Activated CD4-positive, alpha-beta T cell treated with anti-CD3 and anti-CD28 coated beads, Interleukin-2, Interleukin-6, amounts not matched to agents 100 ng/mL and 50 ng/mL, durations not matched to agents 16 hours and 8 hours (primary cell): ENCODE results near the gene CTCFL.
"Not testable (repeated sequence)": the region's sequence is repeated elsewhere in the genome, so short reads cannot be mapped to it uniquely, and the experiment has no call there.

Experiments
- DNase-seq: peaks from one replicate; pipeline ENCODE4 v3.0.0-alpha.2; 2020

The CTCFL gene

GRCh38 chr20:57536771-57537724, 12.1 kb upstream of the CTCFL start:
- no peak for DNase-seq

DNA sequence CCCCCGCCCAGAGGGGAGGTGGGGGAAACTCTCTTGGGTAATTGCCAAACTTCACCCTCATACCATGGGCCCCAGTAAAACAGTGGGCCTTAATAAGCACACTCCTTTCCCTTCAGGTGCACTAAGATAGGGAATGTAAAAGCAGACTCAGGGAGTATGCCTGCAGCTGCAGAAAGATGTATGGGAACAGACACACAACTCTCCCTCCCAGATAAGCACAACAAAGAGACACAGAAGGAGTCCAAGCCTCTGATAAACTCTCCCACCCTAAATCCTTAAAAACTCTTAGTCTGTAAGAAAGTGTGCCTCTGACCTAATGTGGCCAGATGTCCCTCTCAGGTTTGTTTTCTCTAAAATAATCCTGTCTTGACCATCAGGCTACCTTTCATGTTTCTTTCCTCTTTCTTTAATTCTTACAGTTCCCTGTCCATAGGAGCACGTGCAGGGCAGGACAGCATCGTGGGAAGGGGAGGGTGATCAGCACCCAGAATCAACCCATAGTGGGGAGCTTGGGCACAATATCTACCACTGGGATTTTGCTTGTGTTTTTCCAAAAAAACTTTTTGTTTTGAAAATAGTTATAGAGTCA, 11.3 kb upstream of the CTCFL start:
- DNase-seq: no peak

DNA sequence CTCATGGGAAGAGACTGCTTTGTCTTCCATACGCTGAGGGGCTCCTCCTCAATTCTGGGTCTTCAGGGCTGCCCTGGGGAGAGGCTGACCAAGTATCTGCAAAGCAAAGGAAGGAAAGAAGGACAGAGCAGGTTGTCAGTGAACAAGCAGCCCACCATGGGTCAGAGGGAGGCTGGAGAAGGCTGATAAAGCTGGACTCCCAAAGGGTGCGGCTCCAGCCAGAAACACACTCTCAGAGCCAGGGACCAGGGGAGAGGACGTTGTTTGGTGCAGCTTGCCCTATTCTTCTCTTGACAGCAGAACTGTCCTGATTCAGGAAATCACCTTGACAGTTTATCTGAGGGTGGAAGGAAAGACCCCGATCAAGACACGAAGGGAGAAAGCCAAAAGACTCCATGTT, 10.4 kb upstream of the CTCFL start:
- DNase-seq: no peak

- no peak for DNase-seq
Measured at GRCh38 chr20:57532104-57532503, 7.2 kb upstream of the CTCFL start.

- no peak for DNase-seq
Measured at GRCh38 chr20:57530327-57530981, 5.5 kb upstream of the CTCFL start.

DNA sequence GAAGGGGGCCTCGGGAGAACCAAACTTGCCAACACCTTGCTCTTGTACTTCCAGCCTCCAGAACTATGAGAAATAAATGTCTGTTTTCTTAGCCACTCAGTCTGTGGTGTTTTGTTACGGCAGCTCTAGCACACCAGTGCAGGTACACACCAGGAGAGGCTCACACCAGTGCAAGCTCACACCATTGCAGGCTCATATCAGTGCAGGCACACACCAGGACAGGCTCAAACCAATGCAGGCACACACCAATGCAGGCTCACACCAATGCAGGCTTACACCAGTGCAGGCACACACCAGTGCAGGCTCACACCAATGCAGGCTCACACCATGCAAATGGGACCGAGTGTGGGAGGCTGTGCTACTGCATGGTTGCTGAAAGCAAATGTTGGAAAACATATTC, 4.9 kb upstream of the CTCFL start:
- DNase-seq: no peak

- DNase-seq: no peak
Measured at GRCh38 chr20:57529160-57529585, 4.2 kb upstream of the CTCFL start.

DNA sequence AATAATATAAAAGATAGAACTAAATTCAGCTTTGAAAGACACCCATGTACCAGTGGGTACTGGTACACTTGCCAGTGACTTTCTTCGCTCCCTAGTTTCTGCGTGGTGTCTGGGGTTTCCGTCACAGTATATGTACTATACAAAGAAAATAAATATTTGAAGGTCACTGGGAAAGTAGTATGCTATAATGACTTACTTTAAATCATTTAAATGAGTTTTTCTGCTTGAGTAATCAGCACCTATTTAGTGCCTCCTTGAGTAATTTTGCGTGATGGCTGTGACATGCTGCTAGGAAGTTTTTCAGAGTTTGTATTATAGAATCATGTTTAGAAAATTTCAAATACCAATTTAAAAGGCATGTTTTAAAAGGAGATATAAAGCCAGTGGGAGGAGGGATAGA, 3.2 kb upstream of the CTCFL start:
- no peak for DNase-seq

- no peak for DNase-seq
Measured at GRCh38 chr20:57527728-57528127, 2.8 kb upstream of the CTCFL start.

GRCh38 chr20:57526885-57527460, 2.0 kb upstream of the CTCFL start:
- no peak for DNase-seq

DNA sequence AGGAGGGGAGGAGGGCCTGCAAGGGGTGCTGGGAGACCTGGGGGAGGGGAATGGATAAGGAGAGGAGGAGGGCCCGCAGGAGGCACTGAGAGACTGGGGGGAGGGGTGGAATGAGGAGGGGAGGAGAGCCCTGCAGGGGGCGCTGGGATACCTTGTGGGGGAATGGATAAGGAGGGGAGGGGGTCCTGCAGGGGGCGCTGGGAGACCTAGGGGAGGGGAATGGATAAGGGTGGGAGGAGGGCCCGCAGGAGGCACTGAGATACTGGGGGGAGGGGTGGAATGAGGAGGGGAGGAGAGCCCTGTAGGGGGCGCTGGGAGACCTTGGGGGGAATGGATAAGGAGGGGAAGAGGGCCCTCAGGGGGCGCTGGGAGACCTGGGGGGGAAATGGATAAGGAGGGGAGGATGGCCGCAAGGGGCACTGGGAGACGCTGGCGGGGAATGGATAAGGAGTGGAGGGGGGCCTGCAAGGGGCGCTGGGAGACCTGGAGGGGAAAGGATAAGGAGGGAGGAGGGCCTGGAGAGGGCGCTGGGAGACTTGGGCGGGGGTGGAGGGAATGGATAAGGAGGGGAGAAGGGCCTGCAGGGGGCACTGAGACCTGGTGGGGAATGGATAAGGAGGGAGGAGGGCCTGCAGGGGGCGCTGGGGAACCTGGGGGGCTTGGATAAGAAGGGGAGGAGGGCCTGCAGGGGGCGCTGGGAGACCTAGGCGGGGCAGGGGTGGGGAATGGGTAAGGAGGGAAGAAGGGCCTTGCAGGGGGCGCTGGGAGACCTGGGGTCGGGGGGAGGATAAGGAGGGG, 1.3 kb upstream of the CTCFL start:
- peak; percentile 23 for DNase-seq

DNA sequence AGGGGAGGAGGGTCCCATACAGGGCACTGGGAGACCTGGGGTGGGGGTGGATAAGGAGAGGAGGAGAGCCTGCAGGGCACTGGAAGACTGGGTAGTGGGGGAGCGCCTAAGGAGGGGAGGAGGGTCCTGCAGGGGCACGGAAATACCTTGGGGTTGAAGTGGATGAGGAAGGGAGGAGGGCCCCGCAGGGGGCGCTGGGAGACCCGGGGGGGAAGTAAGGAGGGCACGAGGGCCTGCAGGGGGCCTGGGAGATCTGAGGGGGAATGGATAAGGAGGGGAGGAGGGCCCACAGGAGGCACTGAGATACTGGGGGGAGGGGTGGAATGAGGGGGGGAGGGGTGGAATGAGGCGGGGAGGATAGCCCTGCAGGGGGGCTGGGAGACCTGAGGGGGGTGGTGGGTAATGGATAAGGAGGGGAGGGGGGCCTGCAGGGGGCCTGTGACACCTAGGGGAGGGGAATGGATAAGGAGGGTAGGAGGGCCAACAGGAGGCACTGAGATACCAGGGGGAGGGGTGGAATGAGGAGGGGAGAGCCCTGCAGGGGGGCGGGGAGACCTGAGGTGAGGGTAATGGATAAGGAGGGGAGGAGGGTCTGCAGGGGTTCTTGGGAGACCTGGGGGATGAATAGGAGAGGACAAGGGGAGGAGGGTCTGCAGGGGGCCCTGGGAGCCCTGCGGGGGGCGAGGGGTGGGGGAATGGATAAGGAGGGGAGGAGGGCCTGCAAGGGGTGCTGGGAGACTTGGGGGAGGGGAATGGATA, 567 bp upstream of the CTCFL start:
- DNase-seq: no peak

GRCh38 chr20:57523782-57524181, 1.2 kb downstream of the CTCFL start:
- no peak for DNase-seq

GRCh38 chr20:57522380-57523140, 2.4 kb downstream of the CTCFL start:
- DNase-seq: peak; percentile 56

- no peak for DNase-seq
Measured at GRCh38 chr20:57517904-57518303, 7.0 kb downstream of the CTCFL start.

GRCh38 chr20:57514273-57514751, 10.6 kb downstream of the CTCFL start:
- DNase-seq: peak; percentile 35

- DNase-seq: no peak
Measured at GRCh38 chr20:57513199-57513598, 11.7 kb downstream of the CTCFL start.

DNA sequence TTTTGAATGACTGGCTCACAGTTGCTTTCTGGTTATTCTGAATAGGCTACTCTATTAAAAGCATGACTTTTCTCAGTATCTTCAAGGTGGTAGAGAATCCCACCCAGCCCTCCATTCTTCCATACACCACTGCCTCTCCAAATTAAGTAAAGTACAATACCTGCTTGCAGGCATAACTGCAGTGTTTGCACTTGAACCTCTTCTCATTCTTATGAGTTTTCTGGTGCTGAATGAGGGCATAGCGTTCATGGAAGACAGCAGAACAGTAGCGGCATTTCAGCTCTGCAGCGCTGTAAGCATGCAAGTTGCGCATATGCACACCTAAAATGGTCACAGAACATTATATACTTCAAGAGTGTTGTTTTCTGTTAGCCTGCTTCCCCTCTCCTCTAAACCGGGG, 12.5 kb downstream of the CTCFL start:
- DNase-seq: no peak

DNA sequence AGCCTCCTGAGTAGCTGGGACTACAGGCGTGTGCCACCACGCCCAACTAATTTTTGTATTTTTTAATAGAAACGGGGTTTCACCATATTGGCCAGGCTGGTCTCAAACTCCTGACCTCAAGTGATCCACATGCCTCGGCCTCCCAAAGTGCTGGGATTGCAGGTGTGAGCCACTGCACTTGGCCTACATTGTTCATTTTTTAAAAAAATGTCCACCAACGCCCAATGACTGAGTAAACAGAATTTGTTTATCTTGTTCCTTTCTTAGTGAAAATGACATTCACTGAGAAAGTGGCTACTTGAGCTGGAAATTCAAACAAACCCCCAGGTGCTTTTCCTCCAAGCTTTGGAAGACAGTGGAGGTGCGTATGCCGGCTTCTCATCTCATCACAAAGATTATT, 13.2 kb downstream of the CTCFL start:
- not testable (repeated sequence) for DNase-seq

DNA sequence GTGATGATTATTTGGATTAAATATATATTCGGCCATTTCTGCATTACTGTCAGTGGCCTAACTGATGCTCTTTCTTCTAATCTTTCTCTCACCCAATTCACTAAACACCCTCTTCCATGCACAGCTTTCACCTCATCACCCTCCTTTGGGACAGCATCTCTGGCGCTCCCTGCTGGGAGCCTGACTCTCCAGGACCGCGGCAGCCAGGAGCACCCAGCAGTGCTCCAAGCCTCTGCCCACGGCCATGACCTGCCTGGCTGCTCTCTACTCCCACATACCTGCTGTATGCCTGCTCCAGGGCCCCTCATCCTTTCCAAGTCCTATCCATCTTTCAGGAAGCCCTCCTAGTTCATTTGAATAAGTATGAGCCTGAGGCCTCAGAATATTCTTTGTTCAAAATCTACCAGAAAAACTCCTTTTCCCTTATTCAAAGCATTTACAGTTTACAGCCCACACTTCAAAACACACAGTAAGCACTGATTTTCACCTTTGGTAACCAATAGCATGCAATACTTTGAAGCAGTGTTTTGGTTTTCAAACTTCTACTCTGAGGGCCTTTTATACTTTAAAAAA, 15.2 kb downstream of the CTCFL start:
- DNase-seq: peak; percentile 24

GRCh38 chr20:57508831-57509230, 16.1 kb downstream of the CTCFL start:
- DNase-seq: no peak
